HG02678 (cell line): ENCODE results near the gene RNF214.
"Not testable (repeated sequence)": the region's sequence is repeated elsewhere in the genome, so short reads cannot be mapped to it uniquely, and the experiment has no call there.

Experiments used
- ATAC-seq: cut with Tn5 transposase; IDR thresholded peaks from one replicate; pipeline ENCODE4 v1.9.1; 2021; ENCODE audit warnings: mild to moderate bottlenecking, moderate library complexity; ENCODE audit not compliant: unreplicated experiment

The RNF214 gene

DNA sequence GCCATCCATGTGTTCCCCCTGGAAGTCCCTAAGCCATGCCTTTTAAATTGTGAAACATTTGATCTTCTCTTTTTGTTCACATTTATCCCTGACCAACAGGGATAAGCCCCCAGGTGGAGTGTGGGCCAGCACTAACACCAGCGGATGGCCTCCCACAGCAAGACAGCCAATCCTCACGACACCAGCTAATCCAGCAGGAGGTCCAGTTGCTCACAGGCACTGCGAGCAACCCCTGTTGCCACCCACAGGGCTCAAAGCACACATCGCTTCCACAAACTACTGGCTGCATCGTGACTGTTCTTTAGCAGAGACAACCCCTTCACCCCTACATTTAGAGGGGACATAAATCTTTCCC lies 2.6 kb upstream of the RNF214 start:
- ATAC-seq: no peak

DNA sequence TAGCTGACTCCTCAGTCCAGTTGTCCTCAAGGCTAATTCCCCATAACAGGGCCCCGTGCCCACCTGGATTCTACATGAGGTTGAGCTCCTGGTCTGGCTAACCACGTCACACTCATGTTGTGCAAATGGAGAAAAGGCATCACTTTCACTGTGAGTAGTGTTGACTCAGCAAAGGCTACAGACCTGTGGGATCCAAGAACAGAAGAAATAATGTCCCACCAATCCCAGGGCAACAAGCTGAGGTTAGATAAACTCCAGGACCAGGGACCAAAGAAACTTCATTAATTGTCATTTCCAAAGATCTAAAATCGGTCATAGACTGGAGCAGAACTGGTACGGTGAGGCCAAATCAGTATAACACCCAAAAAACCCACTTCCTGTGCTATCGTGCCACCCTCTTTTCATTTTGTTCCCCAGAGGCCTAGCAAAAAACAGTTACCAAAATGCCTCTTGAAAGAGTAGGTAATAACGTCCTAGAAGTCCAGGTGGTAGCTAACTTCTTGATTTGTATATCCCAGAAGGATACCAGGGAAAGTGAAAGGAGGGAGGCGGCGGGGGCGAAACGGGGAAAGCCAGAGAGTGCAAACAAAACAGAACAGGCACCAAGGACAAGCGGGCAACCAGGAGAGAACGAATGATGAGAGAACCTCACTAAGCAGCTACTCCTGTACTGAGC lies 2.0 kb upstream of the RNF214 start:
- ATAC-seq: no peak

DNA sequence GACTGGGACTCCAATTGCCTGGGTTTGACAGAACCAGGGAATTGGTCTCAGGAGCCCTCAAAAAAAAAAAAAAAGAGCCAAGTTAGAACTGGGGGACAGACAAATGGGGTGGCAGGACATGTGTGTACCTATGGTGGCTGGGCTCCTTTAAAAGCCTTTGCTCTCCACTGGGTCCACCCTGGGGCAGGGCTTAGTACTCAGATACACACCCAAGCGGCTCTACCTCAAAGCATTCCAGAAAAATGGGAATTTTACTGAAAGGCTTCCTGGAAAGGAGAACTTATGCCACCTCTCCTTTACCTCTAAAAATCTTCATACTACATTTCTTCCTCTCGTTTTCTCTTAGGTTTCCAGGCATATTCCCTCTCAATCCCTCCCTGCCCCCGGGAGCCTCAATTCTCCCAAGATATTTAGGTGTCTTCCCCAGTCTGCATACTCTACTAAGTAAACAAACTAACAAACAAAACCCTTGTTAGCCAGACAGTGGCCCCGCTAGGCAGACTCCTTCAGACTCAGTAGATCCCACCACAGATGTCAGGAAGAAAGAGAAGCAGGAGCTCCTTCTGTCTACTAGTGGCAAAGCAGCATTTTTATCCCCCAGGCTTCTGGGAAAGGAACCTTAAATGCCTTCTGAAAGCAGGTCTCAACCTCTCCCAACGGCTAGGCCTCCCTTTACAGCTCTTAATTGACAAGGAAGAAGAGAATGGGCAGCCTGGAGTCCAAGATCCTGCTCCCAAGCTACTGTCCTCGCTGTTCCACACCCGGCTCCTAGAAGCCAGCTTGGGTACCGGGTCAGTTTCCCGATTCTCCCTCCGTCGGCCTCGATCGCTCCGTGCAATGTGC lies 1.3 kb upstream of the RNF214 start:
- ATAC-seq: no peak

DNA sequence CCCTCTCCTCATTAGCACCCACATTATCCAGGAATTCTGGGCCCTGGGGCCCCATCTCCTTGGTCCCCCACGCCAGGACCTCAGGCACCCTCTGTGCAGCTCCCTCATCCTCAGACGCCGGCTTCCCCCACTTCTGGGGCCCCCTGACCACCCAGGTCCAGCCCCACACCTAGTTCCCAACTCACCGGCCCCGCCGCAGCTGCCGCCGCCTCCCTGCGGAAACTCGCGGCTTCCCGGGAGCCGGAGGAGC lies 704 bp upstream of the RNF214 start, which contains the start of gene PCSK7:
Gene PCSK7, minus strand, starts transcription at position 232 of the 250 bp plus-strand sequence. CDS start 2,229 bp downstream, outside the sequence.
- no peak for ATAC-seq

DNA sequence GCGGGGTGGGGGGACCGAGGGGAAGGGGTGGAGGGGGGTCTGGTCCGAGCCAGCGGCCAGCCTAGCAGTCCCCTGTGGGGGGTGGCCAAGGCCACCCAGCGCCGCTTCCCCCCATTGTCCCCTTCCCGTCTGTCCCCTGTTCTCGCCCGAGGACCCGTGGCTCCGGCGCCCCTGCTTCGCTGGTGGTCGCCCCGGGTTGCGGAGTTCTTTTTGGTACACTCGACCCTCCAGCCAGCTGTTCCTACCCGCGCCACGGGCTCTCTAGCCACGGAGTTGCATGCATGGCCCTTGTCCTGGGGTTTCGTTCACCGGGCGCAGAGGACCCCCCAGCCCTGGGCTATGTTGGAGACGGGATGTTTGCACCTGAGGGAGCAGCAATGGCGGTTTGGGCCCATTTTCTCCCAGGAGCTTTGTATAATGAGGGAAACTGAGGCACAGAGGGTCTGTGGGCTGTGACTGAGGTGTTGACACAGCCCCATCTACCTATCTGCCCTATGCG lies 489 bp downstream of the RNF214 start:
- ATAC-seq: no peak

DNA sequence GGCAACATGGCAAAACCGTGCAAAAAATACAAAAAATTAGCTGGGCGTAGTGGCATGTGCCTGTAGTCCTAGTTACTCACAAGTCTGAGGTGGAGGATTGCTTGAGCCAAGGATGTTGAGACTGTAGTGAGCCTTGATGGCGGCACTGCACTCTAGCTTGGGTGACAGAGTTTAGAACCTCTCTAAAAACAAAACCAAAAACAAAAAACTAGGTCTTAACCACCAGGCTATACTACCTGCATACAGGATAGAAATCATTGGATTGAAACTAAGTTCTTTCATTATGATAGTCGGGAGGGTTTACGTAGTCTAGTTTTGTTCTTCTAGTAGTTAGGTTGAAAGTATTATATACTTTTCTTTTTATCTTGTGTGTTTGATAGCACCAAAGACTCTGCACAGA lies 5.8 kb downstream of the RNF214 start:
- ATAC-seq: no peak

DNA sequence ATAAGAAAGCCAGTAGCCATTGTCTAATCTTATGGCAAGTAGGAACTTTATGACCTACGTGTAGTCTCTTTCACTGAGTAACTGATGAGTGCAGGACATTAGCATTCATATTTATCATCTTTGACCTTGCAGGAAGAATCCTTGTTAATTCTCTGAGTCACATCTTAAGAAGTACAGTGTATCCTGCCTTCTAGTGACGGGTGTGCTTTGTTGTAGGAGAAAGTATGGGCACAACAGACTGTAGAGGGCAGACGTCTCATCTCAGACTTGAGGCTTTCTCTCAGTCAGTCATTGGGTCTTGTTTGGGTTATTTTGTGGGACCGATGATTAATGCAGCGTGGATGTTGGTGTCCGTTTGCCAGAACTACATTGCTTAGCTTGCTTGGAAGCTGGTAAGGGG lies 6.8 kb downstream of the RNF214 start:
- no peak for ATAC-seq

DNA sequence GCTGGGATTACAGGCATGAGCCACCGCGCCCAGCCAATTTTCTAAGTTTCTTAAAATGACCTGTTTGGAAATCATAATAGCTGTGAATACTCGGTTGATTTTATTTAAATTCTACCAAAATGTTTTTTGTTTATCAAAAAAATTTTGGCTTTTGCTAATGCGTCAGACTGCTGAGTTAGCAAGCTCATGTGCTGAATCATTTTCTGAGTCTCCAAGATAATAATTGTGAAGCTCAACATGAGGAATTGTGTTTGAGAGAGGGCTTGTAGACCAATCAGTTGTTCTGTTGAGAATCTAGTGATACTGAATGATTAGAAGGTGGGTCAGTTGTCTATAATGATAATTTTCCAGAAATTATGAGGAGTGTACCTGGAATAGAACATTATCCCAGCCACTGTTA lies 15.9 kb downstream of the RNF214 start:
- ATAC-seq: no peak

DNA sequence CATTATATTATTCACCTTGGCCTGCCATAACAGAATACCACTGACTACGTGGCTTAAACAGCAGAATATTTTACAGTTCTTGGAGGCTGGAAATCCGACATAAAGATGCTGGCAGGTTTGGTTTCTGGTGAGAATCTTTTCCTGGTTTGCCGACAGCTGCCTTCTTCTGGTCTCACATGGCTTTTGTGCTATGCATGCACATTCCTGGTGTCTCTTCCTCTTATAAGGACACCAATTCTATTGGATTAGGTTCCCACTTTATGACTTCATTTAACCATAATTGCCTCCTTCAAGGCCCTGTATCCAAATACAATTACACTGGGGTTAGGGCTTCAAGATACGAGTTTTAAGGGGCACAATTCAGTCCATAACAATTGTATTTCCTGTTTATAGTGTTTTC lies 17.1 kb downstream of the RNF214 start:
- ATAC-seq: no peak

DNA sequence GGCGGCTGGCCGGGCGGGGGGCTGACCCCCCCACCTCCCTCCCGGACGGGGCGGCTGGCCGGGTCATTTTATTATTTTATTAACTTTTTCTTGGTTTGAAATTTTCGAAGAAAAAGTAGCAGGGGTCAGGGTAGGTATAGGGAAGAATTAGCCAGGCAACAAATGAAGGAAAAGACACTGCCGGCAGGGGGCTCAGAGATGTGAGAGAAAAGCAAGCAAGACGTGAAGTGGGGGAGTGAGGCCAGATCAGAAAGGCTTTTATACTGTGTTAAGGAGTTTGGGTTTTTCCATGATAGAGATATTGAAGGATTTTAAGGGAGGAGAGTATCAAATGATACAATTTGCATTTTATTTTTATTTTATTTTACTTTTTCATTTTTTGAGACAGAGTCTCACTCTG lies 19.0 kb downstream of the RNF214 start:
- ATAC-seq: no peak

DNA sequence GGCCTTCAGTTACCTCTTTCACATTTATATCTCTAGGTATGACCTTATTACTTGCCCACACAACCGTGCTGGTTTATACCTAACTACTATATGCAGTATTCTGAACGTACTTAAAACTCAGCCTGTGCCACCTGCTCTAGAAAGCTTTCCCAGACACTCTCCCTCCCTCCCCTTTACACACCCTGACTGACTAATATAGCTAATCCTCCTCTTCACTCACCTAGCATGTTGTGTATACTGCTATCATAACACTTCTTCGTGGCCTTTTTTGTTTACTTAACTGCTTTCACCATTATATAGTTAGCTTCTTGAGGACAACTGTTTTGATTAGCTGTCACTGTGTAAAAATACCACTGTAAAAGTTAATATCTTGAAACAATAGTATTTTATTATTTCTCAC lies 23.5 kb downstream of the RNF214 start:
- ATAC-seq: no peak

DNA sequence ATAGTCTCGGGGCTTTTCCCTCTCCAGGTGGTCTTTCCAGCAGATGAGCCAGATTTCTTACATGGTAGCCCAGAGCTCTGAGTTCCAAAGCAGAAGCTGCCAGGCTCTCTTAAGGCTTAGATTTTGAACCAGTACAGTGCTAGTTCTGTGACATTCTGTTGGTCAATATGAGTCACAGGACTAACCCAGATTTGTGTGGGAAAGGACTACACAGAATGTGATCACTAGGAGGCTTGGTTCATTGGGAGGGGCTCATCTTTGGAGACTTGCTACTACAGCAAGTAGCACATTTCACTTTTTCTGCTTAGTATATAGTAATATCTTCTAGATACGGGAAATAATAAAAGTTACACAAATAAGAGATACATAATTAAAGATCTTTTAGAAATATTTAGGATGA lies 24.1 kb downstream of the RNF214 start:
- no peak for ATAC-seq

DNA sequence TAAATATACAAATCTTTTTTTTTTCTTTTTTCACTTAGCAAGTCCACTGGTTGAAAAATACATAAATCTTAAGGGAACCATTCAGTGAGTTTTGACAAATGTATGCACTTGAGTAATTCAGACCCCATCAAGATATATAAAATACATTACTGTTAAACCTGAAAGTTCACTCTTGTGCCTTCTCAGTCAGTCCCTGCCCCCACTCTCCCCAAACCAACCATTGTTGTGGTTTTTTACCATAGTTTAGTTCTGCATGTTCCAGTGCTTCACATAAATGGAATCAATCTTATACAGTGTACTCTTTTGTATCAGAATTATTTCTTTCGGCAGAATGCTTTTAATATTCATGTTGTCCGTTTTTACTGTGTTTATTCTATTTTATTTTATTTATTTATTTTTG lies 26.1 kb downstream of the RNF214 start:
- ATAC-seq: no peak

DNA sequence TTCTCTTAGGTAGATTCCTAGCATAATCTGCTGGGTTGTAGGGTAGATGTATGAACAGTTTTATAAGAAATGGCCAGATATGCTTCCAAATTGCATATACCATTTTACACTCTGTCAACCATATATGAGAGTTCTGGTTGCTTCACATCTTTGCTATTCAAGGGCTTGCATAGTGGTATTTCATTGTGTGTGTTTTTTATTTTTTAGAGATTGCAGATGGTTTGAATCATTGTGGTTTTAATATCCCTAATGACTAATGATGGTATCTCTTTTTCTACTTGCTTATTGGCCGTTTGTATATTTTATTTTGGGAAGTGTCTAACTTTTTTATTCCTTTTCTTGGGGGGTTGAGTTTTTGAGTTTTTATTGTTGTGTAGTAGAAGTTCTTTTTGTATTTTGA lies 26.9 kb downstream of the RNF214 start:
- no peak for ATAC-seq

DNA sequence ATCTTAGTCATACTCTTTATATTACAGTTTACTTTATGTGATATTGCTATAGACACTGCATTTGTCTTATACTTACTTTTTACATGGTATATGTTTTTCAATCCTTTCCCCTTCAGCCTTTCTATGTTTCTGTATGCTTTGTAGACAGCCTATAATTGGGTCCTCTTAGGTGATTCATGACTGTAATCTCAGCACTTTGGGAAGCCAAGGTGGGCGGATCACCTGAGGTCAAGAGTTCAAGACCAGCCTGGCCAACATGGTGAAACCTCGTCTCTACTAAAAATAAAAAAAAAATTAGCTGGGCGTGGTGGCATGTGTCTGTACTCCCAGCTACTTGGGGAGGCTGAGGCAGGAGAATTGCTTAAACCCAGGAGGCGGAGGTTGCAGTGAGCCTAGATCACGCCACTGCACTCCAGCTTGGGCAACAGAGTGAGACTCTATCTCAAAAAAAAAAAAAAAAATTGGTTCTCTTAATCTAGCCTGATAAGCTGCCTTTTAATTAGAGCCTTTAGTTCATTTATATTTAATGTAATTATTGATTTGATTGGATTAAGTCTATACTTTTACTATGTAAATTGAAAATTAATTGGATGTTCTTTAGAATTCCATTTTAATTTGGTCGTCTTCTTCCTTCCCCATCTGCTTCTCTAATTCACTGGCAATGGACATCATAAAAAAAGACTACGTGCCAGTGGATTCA lies 32.3 kb downstream of the RNF214 start:
- ATAC-seq: not testable (repeated sequence)

DNA sequence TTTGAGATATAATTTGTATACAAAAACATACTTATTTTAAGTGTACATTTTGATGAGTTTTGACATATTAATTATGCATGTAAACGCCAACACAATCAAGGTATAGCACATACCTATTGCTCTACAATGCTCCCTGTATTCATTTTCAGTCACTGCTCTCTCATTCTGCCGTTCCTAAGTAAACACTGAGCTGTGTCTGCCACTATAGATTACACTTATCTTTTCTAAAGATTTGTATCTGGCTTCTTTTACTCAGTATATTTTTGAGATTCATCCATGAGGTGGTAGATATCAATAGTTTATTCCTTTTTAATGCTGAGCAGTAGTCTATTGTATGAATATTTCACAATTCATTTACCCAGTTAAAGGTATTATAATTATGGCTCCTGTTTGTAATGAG lies 33.3 kb downstream of the RNF214 start:
- ATAC-seq: no peak

DNA sequence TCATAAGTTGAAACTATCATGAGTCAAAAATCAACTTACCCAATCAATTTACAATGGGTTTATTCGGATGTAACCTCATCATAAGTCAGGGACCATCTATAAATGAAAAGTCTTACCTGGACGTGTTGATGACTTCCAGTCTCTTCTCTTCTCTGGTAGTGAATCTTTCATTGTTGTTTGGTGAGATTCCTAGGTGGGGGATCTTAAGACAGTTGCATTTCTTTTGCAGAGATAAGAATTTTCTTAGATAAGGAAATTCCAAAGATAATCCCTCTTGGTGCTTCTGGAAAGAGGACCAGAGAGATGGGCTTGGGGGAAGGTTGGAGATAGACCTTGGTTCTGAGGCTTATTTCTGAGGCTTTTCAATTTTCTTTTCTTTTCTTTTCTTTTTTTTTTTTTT lies 37.4 kb downstream of the RNF214 start:
- ATAC-seq: no peak

DNA sequence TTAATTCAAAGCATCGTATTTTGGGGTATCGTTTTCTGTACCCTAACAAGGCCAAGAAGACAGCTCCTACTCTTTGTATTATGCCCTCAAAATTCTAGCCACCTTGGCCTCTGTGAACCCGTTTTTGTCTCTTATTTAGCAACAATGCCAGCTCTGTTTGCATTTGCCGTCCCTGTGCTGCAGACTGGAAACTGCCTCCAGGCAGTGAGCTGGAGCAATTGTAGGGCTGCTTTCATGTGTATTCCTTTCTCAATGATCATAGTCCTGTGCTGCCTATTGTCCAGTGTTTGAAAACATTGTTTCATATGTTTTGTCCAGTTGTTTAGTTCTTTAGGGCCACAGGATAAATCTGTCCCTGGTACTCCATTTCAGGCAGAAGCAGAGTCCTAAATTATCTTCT lies 38.7 kb downstream of the RNF214 start:
- ATAC-seq: no peak

DNA sequence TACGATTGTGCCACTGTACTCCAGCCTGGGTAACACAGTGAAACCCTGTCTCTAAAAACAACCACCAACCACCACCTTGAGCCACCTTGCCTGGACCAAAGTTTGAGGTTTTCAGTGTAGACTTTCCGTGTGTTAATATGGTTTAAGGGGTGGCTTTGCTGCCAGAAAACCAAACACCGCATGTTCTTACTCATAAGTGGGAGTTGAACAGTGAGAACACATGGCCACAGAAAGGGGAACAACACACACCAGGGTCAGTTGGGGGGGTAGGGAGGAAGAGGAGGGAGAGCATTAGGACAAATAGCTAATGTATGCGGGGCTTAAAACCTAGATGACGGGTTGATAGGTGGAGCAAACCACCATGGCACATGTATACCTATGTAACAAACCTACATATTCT lies 39.7 kb downstream of the RNF214 start:
- ATAC-seq: not testable (repeated sequence)

DNA sequence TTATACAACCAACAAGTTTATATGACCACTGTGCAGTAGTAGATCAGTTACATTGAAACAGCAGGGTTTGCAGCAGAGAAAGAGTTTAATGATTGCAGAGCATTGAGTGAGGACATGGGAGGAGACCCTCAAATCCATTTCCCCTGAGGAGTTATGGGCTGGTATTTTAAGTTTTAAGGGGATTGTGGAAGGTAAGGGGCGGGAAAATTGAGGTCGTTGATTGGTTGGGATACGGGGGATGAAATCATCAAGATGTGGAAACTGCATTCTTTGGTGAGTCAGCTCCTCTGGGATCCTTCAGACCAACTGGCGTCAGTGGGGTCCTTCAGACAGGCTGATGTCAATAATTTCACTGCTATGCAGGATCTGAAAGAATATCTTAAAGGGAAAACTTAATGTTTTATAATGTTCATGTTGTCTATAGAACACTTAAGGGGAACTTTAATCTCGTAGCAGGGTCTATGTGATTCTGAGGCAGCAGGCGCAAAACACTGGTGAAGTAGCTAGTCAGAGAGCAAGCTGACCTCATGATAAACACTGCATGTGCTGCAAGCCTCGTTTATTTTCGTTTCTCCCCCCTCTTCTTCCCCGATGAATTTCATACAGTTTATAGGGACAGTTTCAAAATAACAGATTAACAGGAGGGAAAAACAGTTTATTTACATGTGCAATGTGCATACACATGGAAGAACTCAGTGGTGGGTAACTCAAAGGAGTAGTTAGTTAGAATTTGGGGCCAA lies 41.2 kb downstream of the RNF214 start:
- ATAC-seq: no peak

DNA sequence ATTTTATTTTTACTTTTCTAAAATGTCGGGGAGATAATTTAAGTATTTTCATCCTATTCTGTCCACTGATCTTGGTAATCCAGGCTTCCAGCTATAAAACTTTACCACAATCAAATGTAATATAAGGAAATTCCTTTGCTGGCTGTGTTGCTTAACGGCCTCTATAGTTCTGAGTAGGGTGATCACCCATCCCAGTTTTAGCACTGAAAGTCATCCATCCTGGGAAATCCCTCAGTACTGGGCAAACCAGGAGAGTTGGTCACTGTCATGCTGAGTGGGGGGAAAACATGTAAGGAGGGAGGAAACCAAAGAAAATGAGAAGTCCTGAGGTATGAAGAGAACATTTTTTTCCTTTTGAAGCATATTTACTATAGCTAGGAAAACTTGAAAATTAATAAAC lies 45.9 kb downstream of the RNF214 start:
- no peak for ATAC-seq
